ENCODE measurements around the gene FRMD4A. TPM values are rescaled to one million over a fixed set of nuclear protein-coding genes. Genes with fewer than 3 reads are reported as not detected.

Gene FRMD4A
- total RNA-seq, 2 experiments from 2014 or later, result 3.1 to 3.7 TPM

DNA sequence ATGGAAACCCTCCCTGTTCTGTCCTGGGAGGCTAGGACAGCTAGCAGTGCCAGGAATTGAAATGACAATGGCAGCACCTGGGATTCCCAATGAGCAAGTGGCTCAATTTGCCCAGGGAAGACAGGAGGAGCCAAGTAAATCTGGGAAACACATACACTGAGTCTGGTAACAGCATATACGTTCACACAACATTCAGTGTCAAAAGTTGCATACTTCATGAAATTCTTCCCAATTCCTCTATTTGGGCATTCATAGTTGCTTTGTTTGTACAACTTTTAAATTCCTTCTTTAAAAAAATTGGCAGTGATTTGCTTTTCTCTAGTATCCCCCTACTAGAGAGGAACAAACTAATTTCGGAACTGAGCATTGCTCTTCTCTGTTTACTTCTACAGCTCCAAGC, 2.9 kb upstream of the FRMD4A start:
- intact Hi-C loops (cut with DNase I, micrococcal nuclease), result no loop called here

GRCh38 chr10:14332903-14333302, 2.2 kb upstream of the FRMD4A start:
- H3K4me1 ChIP-seq (ENCODE audit: insufficient read depth, low read length), result no peaks in the 10 kb centered on the region
- ATAC-seq (ENCODE audit: poor library complexity) (no peak), DNase-seq (no peak)
- H3K9me3 Mint-ChIP-seq, result no peaks in the 10 kb centered on the region
- H3K36me3 ChIP-seq (ENCODE audit: insufficient read depth, low read length), result no peaks in the 10 kb centered on the region
- intact Hi-C loops (cut with DNase I, micrococcal nuclease), result no loop called here
- H3K4me3 Mint-ChIP-seq, result no peak overlapping the region
- CTCF ChIA-PET, result no interaction called here
- no peak overlapping the region for H3K27ac ChIP-seq (ENCODE audit: low read depth in 1 of 2, low read length in 2 of 2)
- POLR2A ChIA-PET, result no interaction called here
- no peaks in the 10 kb centered on the region for H3K36me3 Mint-ChIP-seq (ENCODE audit: low read depth)
- no peak overlapping the region for H3K4me3 ChIP-seq (ENCODE audit: low read length)
- TF ChIP-seq, protein P1, sequence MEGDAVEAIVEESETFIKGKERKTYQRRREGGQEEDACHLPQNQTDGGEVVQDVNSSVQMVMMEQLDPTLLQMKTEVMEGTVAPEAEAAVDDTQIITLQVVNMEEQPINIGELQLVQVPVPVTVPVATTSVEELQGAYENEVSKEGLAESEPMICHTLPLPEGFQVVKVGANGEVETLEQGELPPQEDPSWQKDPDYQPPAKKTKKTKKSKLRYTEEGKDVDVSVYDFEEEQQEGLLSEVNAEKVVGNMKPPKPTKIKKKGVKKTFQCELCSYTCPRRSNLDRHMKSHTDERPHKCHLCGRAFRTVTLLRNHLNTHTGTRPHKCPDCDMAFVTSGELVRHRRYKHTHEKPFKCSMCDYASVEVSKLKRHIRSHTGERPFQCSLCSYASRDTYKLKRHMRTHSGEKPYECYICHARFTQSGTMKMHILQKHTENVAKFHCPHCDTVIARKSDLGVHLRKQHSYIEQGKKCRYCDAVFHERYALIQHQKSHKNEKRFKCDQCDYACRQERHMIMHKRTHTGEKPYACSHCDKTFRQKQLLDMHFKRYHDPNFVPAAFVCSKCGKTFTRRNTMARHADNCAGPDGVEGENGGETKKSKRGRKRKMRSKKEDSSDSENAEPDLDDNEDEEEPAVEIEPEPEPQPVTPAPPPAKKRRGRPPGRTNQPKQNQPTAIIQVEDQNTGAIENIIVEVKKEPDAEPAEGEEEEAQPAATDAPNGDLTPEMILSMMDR (IDR thresholded peaks at IDR 0.05), result no peak
- H3K4me1 Mint-ChIP-seq (ENCODE audit: low read depth), result no peaks in the 10 kb centered on the region
- peaks cover 0 to 19% of the 10 kb centered on the region in 2 experiments for H3K27me3 ChIP-seq (ENCODE audit: control insufficient read depth in 1 of 2, insufficient read depth in 2 of 2, low read length in 2 of 2)
- no peak overlapping the region for H3K27ac Mint-ChIP-seq
- no peaks in the 10 kb centered on the region for H3K9me3 ChIP-seq (ENCODE audit: control insufficient read depth in 1 of 2, insufficient read depth in 1 of 2, low read length in 2 of 2)
- H3K27me3 Mint-ChIP-seq, result peaks cover 34% of the 10 kb centered on the region

More for the DNA sequence above, 2.9 kb upstream of the FRMD4A start:
- TF ChIP-seq, protein P1 (IDR thresholded peaks at IDR 0.05), result no peak
- H3K4me1 Mint-ChIP-seq (ENCODE audit: low read depth), result no peaks in the 10 kb centered on the region
- no peak overlapping the region for H3K27ac ChIP-seq (ENCODE audit: low read depth in 1 of 2, low read length in 2 of 2)
- no peak overlapping the region for H3K27ac Mint-ChIP-seq
- no peaks in the 10 kb centered on the region for H3K36me3 Mint-ChIP-seq (ENCODE audit: low read depth)
- peaks cover 35% of the 10 kb centered on the region for H3K27me3 Mint-ChIP-seq
- no peaks in the 10 kb centered on the region for H3K9me3 Mint-ChIP-seq
- H3K9me3 ChIP-seq (ENCODE audit: control insufficient read depth in 1 of 2, insufficient read depth in 1 of 2, low read length in 2 of 2), result no peaks in the 10 kb centered on the region
- ChIA-PET CTCF (interaction anchor here (0.8 kb wide), 1 partner anchor 19 kb away, joined by 3 read pairs; no protein-coding TSS in a partner anchor), POLR2A (no interaction called here)
- H3K4me1 ChIP-seq (ENCODE audit: insufficient read depth, low read length), result no peaks in the 10 kb centered on the region
- no peak overlapping the region for H3K4me3 ChIP-seq (ENCODE audit: low read length)
- no peak overlapping the region for H3K4me3 Mint-ChIP-seq
- no peaks in the 10 kb centered on the region for H3K36me3 ChIP-seq (ENCODE audit: insufficient read depth, low read length)
- DNase-seq (no peak), ATAC-seq (ENCODE audit: poor library complexity) (no peak)
- H3K27me3 ChIP-seq (ENCODE audit: control insufficient read depth in 1 of 2, insufficient read depth in 2 of 2, low read length in 2 of 2), result peaks cover 0 to 16% of the 10 kb centered on the region in 2 experiments

GRCh38 chr10:14329746-14330173, 964 bp downstream of the FRMD4A start:
- POLR2A ChIA-PET, result no interaction called here
- CTCF ChIA-PET, result no interaction called here

More at GRCh38 chr10:14329746-14330173, 964 bp downstream of the FRMD4A start:
- Mint-ChIP-seq H3K27me3 (peaks cover 55% of the 10 kb centered on the region), H3K9me3 (no peaks in the 10 kb centered on the region), H3K36me3 (ENCODE audit: low read depth) (no peaks in the 10 kb centered on the region), H3K4me3 (no peak overlapping the region), H3K27ac (no peak overlapping the region), H3K4me1 (ENCODE audit: low read depth) (no peaks in the 10 kb centered on the region)
- no peaks in the 10 kb centered on the region for H3K9me3 ChIP-seq (ENCODE audit: control insufficient read depth in 1 of 2, insufficient read depth in 1 of 2, low read length in 2 of 2)
- DNase-seq, result no peak
- peaks cover 8 to 30% of the 10 kb centered on the region in 2 experiments for H3K27me3 ChIP-seq (ENCODE audit: control insufficient read depth in 1 of 2, insufficient read depth in 2 of 2, low read length in 2 of 2)
- H3K4me1 ChIP-seq (ENCODE audit: insufficient read depth, low read length), result no peaks in the 10 kb centered on the region
- H3K4me3 ChIP-seq (ENCODE audit: low read length), result no peak overlapping the region
- no peak for ATAC-seq (ENCODE audit: poor library complexity)
- no peak overlapping the region for H3K27ac ChIP-seq (ENCODE audit: low read depth in 1 of 2, low read length in 2 of 2)
- intact Hi-C loops (cut with DNase I, micrococcal nuclease), result no loop called here
- TF ChIP-seq, protein P1 (IDR thresholded peaks at IDR 0.05), result no peak
- H3K36me3 ChIP-seq (ENCODE audit: insufficient read depth, low read length), result no peaks in the 10 kb centered on the region
